ENCODE measurements around the gene PPFIA1.
"Not testable (repeated sequence)": the region's sequence is repeated elsewhere in the genome, so short reads cannot be mapped to it uniquely, and the experiment has no call there.

Gene PPFIA1

DNA sequence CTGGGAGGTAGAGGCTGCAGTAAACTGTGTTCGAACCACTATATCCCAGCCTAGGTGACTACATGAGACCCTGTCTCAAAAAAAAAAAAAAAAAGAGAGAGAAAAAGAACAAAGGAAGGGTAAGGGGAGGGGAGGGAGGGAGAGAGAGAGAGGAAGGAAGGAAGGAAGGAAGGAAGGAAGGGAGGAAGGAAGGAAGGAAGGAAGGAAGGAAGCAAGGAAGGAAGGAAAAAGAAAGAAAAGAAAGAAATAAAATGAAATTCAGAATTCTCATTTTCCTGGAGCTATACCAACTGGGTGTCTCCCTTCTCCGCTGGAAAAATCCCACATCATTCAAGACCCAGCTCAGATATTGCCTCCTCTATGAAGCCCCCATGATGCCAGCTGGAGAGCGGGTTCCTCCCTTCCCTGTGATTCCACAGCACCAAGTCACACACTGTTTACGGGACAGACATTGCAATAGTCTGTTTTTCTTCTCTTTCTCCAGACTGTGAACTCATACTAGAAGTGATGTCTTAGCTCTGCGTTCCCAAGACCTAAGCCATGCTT lies 3.0 kb upstream of the PPFIA1 start:
- no peak for TF ChIP-seq POLR2A (IDR thresholded peaks at IDR 0.05; ENCODE audit: low read depth, low read length)
- DNase-seq (ENCODE audit: insufficient read length, low spot score) (no peak), FAIRE-seq (no peak)

DNA sequence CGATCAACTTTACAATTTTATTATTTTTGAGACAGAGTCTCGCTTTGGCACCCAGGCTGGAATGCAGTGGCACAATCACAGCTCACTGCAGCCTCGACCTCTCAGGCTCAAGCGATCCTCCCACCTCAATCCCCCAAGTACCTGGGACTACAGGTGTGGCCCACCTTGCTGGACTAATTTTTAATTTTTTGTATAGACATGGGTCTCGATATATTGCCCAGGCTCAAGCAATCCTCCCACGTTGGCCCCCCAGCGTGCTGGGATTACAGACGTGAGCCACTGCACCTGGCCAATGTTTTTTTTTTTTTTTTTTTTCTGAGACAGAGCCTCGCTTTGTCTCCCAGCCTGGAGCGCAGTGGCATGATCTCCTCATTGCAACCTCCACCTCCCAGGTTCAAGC lies 2.0 kb upstream of the PPFIA1 start:
- DNase-seq (ENCODE audit: insufficient read length, low spot score) (no peak), FAIRE-seq (no peak)
- TF ChIP-seq POLR2A (IDR thresholded peaks at IDR 0.05; ENCODE audit: low read depth, low read length), result no peak

DNA sequence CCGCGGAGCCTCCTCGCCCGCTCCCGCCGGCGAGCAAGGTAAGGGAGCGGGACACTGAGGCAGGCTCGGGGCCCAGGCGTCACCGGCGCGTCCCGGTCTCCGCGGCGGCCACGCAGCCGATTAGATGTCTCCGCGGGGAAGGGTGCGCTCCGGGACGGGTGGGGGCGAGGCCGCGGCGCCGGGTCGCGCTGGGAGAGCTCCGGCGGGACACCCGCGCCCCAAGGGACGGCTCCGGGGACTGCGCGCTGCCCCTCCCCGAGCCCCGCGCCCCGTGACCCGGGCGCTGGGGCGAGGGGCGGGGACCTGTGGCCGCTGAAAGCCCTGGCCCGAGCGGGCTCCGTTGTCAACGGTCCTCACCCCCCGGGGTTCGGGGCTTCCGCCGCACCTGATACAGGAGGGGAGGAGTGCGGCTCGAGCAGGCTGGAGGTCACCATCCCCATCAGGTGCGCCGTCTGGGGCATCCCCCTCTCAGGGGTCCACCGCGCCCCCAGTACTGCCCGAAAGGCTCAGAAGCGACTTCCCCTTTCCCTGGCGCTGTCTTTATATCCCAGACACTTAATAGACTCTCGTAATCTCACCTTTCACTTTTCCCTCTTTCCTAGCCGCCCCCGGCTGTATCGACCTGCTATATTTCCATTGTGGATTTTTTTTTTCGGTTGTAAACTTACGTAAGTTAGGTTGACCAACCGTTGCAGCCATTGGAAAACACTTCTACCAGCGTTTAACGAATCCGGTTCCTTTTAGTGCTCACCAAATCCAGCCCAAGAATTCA lies 573 bp downstream of the PPFIA1 start:
- FAIRE-seq (no peak), DNase-seq (ENCODE audit: insufficient read length, low spot score) (no peak)
- no peak for TF ChIP-seq POLR2A (IDR thresholded peaks at IDR 0.05; ENCODE audit: low read depth, low read length)

DNA sequence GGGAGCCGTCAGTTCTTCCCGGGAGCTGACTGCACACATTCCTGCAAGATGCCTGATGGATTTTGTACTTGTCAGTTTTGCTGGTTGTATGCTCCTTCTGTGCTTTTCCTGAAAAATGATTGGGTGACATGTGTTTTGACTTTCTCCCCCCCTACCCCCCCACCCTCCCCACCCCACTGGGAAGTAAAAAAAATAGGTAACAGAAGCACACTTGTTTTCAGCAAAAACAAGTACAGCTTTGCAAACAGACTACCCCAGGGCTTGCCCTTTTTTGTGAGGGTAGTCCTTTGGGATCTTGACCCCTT lies 1.1 kb downstream of the PPFIA1 start:
- DNase-seq (ENCODE audit: insufficient read length, low spot score), result no peak
- no peak for TF ChIP-seq POLR2A (IDR thresholded peaks at IDR 0.05; ENCODE audit: low read depth, low read length)
- no peak for FAIRE-seq

DNA sequence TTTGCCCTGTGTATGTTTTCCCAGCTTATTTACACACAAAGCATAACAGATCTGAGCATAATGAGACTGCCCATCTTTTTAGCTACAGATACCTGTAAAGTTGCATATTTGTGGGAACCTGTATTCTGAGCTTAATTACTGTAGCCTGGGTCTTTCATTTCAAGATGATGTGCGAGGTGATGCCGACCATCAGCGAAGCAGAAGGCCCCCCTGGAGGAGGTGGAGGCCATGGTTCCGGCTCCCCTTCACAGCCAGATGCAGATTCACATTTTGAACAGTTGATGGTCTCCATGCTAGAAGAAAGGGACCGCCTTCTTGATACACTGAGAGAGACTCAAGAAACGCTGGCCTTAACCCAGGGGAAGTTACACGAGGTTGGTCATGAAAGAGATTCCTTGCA lies 1.5 kb downstream of the PPFIA1 start:
- DNase-seq (ENCODE audit: insufficient read length, low spot score), result no peak
- no peak for FAIRE-seq
- no peak for TF ChIP-seq POLR2A (IDR thresholded peaks at IDR 0.05; ENCODE audit: low read depth, low read length)

DNA sequence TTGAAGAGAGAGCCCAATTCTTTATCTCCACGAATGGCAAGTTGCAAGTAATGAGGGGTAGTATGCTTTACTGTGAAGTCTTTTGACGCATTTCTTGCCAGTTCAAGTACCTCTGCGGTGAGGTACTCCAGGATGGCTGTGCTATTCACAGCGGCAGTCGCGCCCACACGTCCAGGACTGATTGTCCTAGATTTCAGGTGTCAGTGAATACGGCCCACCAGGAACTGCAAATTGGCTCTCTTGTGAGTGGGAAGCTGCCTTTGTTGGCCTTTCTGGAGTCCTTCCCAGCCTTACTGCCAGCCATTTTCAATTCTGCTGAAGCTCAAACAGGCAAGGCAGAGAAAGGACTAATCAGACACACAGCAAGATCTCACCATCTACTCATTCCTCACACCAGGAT lies 8.5 kb downstream of the PPFIA1 start:
- DNase-seq (ENCODE audit: insufficient read length, low spot score), result no peak
- TF ChIP-seq POLR2A (IDR thresholded peaks at IDR 0.05; ENCODE audit: low read depth, low read length), result no peak
- FAIRE-seq, result no peak

DNA sequence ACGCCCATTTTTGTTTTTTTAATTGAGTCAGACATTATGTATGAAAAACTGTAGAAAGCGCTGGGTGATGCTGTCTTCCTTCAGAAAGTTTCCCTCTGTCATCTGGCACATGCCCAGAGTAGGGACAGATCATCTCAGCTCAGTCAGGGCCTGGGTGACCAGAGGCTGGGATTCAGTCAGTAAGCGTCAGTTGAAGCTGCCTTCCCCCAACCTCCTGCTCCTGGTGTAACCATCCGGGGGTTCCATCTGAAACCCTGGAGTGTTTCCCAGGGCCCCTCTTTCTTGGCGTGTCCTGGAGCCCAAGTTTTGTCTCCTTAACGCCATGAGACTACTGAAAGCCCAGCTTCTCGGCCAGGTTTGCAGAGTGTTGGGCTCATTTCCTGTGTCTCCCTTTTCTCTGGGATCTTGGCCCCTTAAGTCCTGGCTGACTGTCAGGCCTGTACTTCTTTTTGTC lies 10.7 kb downstream of the PPFIA1 start:
- TF ChIP-seq POLR2A (IDR thresholded peaks at IDR 0.05; ENCODE audit: low read depth, low read length), result no peak
- DNase-seq (ENCODE audit: insufficient read length, low spot score), result peak; percentile 48
- no peak for FAIRE-seq

DNA sequence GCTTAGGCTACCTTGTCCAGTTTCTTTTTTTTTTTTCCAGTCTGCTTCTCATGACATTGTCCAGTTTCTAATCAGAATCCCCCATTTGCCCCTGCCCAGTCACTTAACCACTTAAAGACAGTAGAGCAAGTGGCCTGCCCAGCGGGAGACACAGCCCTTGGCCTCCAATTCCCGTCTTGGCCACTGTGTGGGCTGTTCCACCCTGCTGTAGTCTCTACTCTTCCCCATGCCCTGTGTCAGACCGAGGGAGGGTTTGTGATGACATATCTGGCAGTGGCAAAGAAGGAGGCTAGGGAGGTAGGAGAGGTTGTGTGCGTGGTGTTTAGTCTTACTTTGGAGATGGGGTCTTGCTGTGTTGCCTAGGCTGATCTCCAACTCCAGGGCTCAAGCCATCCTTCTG lies 11.5 kb downstream of the PPFIA1 start:
- TF ChIP-seq POLR2A (IDR thresholded peaks at IDR 0.05; ENCODE audit: low read depth, low read length), result no peak
- FAIRE-seq, result no peak
- DNase-seq (ENCODE audit: insufficient read length, low spot score), result no peak

DNA sequence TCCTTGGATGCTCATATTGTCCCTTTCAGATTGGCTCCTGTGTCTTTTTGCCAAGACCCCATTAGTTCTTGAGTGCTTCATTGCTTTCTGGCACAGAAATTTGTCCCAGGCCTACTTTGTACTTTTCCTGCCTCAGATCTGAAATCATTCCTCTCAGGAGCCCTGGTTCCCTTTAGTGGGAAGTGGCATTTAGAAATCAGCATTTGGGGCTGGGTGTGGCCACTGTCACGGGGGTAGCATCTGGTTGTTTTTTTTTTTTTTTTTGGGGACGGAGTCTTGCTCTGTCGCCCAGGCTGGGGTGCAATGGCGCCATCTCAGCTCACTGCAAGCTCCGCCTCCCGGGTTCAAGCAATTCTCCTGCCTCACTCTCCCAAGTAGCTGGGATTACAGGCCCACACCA lies 18.2 kb downstream of the PPFIA1 start:
- FAIRE-seq, result no peak
- no peak for DNase-seq (ENCODE audit: insufficient read length, low spot score)

DNA sequence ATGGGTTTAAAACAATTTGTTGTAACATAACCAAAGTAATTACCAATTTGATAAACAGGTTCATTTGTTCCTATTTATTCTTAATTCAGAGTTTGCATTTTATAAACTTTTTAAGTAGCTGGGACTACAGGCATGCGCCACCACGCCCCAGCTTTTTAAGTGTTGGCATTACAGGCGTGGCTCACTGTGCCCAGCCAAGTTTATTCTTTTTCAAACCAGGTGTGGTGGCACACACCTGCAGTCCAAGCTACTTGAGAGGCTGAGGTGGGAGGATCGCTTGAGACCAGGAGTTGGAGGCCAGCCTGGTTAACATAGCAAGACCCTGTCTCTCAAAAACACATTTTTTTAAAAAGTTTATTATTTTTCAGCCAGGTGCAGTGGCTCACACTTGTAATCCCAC lies 19.1 kb downstream of the PPFIA1 start:
- no peak for TF ChIP-seq POLR2A (IDR thresholded peaks at IDR 0.05; ENCODE audit: low read depth, low read length)
- FAIRE-seq, result no peak
- no peak for DNase-seq (ENCODE audit: insufficient read length, low spot score)

More for the DNA sequence above, 18.2 kb downstream of the PPFIA1 start:
- TF ChIP-seq POLR2A (IDR thresholded peaks at IDR 0.05; ENCODE audit: low read depth, low read length), result no peak

DNA sequence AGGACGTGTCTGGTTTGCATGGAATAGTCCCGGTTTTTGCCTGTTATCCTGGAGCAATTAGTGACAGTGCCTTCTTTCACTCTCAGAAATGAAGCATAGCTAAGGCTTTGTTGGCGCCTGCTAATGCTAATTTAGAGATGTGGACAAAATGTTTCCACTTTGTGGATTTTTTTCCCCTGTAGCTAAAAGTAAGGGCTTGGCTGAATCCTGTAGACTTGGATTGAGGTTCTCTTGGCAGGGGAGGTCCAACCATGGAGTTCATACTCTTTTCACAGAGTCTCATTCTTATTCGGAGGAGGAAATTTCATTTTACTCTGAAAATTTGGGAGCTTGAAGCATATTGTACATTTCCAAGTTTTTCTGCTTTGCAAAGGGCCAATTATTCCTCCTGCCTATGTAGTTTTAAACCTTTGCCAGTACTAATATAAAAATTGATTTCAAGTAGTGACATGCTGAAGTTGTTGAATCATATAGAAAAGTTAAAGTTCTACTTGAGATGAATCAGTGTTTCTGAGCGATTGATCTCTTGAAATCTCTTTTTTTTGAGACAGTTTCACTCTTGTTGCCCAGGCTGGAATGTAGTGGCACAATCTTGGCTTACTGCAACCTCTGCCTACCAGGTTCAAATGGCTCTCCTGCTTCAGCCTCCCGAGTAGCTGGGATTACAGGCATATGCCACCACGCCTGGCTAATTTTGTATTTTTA lies 20.0 kb downstream of the PPFIA1 start:
- no peak for FAIRE-seq
- no peak for TF ChIP-seq POLR2A (IDR thresholded peaks at IDR 0.05; ENCODE audit: low read depth, low read length)
- no peak for DNase-seq (ENCODE audit: insufficient read length, low spot score)

DNA sequence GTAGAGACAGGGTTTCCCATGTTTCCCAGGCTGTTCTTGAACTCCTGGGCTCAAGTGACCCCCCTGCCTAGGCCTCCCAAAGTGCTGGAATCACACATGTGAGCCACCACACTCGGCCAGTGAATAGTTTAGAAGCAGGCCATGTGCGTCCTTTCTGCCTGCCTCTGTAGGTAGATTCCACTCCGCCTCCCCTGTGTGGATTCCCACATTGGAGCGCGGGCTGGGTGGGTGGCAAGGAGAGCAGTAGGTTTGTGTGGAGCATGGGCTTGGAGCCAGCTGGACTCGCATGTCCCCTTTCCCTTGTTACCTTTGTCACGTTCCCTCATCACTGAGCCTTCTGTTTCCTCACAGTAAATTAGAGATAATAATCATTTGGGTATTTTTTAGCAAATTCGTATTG lies 21.7 kb downstream of the PPFIA1 start:
- DNase-seq (ENCODE audit: insufficient read length, low spot score) (no peak), FAIRE-seq (no peak)
- TF ChIP-seq POLR2A (IDR thresholded peaks at IDR 0.05; ENCODE audit: low read depth, low read length), result no peak

DNA sequence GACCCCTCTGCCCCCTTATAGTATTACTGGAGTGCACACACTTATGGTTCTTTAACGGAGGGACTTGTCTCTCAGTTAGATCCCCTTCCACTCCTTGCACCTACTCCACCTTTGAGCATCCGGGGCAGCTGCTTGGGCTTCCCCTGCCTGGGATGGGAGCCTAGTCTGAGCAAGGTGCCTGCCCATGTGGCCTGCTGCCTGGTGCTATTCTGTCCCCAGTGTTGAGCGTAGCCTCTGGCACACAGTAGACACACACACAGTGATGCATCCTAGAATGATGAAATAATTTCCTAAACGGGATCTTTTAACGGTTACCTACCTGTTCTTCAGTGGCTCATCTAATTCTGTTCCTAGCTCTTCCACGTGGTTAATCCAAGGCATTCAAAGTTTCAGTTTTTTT lies 22.4 kb downstream of the PPFIA1 start:
- no peak for TF ChIP-seq POLR2A (IDR thresholded peaks at IDR 0.05; ENCODE audit: low read depth, low read length)
- FAIRE-seq, result no peak

DNA sequence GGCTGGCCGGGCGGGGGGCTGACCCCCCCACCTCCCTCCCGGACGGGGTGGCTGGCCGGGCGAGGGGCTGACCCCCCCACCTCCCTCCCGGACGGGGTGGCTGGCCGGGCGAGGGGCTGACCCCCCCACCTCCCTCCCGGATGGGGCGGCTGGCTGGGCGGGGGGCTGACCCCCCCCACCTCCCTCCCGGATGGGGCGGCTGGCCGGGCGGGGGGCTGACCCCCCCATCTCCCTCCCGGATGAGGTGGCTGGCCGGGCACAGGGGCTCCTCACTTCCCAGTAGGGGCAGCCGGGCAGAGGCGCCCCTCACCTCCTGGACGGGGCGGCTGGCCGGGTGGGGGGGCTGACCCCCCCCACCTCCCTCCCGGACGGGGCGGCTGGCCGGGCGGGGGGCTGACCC lies 24.7 kb downstream of the PPFIA1 start:
- not testable (repeated sequence) for FAIRE-seq

More for the DNA sequence above, 22.4 kb downstream of the PPFIA1 start:
- DNase-seq (ENCODE audit: insufficient read length, low spot score), result no peak

DNA sequence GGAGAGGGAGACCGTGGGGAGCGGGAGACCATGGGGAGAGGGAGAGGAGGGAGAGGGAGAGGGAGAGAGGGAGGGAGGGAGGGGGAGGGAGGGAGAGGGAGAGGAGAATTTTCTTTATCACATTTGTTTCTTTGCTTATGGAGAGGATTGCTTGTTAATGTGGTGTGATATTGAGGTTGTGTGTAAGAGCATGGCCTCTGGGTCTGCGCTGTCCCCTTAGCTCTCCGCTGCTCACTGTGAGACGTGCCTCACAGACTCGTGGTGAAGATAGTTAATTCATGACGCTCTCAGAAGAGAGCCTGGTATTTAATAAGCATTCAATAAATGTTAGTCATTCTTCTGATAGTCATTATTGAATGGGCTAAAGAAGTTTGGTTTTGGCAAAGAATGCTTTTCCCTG lies 26.2 kb downstream of the PPFIA1 start:
- no peak for FAIRE-seq
- TF ChIP-seq POLR2A (IDR thresholded peaks at IDR 0.05; ENCODE audit: low read depth, low read length), result no peak
- DNase-seq (ENCODE audit: insufficient read length, low spot score), result no peak

More for the DNA sequence above, 24.7 kb downstream of the PPFIA1 start:
- not testable (repeated sequence) for DNase-seq (ENCODE audit: insufficient read length, low spot score)
